Measurements from ENCODE around the gene SPPL3. TPM values are rescaled to one million over a fixed set of nuclear protein-coding genes. Genes with fewer than 3 reads are reported as not detected.

Gene SPPL3
- total and polyA plus RNA-seq, 2 experiments from 2014 or later, result 10.9 to 27.8 TPM

DNA sequence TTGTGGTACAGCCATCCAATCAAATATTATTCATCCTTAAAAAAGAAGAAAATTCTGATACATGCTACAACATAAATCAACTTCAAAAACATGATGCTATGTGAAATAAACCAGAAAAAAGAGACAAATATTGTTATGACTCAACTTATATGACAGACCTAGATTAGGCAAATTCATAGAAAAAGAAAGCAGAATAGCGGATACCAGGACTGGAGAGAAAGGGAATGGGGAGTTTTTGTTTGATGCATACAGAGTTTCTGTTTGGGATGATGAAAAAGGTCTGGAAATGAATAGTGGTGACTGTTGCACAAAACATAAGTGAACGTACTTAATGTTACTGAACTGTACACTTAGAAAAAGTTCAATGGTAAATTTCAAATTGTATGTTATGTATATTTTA, 82.3 kb downstream of the SPPL3 start:
- Histone ChIP-seq H3K4me1 (ENCODE audit: insufficient read depth) (peaks cover 16% of the 10 kb centered on the region), H3K27me3 (ENCODE audit: insufficient read depth) (no peaks in the 10 kb centered on the region), H2AFZ (no peak overlapping the region), H3K4me2 (no peak overlapping the region), H3K36me3 (ENCODE audit: insufficient read depth) (no peaks in the 10 kb centered on the region), H3F3A (replicated peaks; ENCODE audit: low read depth) (no peaks in the 10 kb centered on the region), H3K4me3 (no peak overlapping the region), H3K27ac (ENCODE audit: low read depth) (no peak overlapping the region), H3K79me2 (replicated peaks; ENCODE audit: insufficient read depth) (peaks cover 74% of the 10 kb centered on the region), H3K9me2 (ENCODE audit: insufficient read depth) (no peaks in the 10 kb centered on the region), H4K20me1 (replicated peaks; ENCODE audit: insufficient read depth) (0 out of 2 replicates have a peak, but pooled peaks cover 4% of the 10 kb centered on the region)
- no peaks in the 10 kb centered on the region for H3K9me3 Mint-ChIP-seq
- TF ChIP-seq STAT1 (IDR thresholded peaks at IDR 0.05; ENCODE audit: unreplicated experiment), result no peak
- no peak for TF ChIP-seq ZNF331 (CRISPR knock-in tag; IDR thresholded peaks at IDR 0.05; ENCODE audit: low read depth)
- no peak for TF ChIP-seq EZH2phosphoT487 (IDR thresholded peaks at IDR 0.05; ENCODE audit: unreplicated experiment)
- no peak for TF ChIP-seq JUNB (IDR thresholded peaks at IDR 0.05; ENCODE audit: unreplicated experiment)
- TF ChIP-seq, protein P1, sequence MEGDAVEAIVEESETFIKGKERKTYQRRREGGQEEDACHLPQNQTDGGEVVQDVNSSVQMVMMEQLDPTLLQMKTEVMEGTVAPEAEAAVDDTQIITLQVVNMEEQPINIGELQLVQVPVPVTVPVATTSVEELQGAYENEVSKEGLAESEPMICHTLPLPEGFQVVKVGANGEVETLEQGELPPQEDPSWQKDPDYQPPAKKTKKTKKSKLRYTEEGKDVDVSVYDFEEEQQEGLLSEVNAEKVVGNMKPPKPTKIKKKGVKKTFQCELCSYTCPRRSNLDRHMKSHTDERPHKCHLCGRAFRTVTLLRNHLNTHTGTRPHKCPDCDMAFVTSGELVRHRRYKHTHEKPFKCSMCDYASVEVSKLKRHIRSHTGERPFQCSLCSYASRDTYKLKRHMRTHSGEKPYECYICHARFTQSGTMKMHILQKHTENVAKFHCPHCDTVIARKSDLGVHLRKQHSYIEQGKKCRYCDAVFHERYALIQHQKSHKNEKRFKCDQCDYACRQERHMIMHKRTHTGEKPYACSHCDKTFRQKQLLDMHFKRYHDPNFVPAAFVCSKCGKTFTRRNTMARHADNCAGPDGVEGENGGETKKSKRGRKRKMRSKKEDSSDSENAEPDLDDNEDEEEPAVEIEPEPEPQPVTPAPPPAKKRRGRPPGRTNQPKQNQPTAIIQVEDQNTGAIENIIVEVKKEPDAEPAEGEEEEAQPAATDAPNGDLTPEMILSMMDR (conservative IDR thresholded peaks at IDR 0.05; ENCODE audit: low read depth in 2 of 2), result no peak
- TF ChIP-seq, protein P2, sequence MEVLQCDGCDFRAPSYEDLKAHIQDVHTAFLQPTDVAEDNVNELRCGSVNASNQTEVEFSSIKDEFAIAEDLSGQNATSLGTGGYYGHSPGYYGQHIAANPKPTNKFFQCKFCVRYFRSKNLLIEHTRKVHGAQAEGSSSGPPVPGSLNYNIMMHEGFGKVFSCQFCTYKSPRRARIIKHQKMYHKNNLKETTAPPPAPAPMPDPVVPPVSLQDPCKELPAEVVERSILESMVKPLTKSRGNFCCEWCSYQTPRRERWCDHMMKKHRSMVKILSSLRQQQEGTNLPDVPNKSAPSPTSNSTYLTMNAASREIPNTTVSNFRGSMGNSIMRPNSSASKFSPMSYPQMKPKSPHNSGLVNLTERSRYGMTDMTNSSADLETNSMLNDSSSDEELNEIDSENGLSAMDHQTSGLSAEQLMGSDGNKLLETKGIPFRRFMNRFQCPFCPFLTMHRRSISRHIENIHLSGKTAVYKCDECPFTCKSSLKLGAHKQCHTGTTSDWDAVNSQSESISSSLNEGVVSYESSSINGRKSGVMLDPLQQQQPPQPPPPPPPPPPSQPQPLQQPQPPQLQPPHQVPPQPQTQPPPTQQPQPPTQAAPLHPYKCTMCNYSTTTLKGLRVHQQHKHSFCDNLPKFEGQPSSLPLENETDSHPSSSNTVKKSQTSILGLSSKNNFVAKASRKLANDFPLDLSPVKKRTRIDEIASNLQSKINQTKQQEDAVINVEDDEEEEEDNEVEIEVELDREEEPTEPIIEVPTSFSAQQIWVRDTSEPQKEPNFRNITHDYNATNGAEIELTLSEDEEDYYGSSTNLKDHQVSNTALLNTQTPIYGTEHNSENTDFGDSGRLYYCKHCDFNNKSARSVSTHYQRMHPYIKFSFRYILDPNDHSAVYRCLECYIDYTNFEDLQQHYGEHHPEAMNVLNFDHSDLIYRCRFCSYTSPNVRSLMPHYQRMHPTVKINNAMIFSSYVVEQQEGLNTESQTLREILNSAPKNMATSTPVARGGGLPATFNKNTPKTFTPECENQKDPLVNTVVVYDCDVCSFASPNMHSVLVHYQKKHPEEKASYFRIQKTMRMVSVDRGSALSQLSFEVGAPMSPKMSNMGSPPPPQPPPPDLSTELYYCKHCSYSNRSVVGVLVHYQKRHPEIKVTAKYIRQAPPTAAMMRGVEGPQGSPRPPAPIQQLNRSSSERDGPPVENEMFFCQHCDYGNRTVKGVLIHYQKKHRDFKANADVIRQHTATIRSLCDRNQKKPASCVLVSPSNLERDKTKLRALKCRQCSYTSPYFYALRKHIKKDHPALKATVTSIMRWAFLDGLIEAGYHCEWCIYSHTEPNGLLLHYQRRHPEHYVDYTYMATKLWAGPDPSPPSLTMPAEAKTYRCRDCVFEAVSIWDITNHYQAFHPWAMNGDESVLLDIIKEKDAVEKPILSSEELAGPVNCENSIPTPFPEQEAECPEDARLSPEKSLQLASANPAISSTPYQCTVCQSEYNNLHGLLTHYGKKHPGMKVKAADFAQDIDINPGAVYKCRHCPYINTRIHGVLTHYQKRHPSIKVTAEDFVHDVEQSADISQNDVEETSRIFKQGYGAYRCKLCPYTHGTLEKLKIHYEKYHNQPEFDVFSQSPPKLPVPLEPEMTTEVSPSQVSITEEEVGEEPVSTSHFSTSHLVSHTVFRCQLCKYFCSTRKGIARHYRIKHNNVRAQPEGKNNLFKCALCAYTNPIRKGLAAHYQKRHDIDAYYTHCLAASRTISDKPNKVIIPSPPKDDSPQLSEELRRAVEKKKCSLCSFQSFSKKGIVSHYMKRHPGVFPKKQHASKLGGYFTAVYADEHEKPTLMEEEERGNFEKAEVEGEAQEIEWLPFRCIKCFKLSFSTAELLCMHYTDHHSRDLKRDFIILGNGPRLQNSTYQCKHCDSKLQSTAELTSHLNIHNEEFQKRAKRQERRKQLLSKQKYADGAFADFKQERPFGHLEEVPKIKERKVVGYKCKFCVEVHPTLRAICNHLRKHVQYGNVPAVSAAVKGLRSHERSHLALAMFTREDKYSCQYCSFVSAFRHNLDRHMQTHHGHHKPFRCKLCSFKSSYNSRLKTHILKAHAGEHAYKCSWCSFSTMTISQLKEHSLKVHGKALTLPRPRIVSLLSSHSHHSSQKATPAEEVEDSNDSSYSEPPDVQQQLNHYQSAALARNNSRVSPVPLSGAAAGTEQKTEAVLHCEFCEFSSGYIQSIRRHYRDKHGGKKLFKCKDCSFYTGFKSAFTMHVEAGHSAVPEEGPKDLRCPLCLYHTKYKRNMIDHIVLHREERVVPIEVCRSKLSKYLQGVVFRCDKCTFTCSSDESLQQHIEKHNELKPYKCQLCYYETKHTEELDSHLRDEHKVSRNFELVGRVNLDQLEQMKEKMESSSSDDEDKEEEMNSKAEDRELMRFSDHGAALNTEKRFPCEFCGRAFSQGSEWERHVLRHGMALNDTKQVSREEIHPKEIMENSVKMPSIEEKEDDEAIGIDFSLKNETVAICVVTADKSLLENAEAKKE (CRISPR knock-in tag; IDR thresholded peaks at IDR 0.05), result no peak
- TF ChIP-seq, protein P3, sequence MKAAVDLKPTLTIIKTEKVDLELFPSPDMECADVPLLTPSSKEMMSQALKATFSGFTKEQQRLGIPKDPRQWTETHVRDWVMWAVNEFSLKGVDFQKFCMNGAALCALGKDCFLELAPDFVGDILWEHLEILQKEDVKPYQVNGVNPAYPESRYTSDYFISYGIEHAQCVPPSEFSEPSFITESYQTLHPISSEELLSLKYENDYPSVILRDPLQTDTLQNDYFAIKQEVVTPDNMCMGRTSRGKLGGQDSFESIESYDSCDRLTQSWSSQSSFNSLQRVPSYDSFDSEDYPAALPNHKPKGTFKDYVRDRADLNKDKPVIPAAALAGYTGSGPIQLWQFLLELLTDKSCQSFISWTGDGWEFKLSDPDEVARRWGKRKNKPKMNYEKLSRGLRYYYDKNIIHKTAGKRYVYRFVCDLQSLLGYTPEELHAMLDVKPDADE (IDR thresholded peaks at IDR 0.05), result no peak
- no peak for TF ChIP-seq NANOG (IDR thresholded peaks at IDR 0.05; ENCODE audit: borderline replicate concordance)
- no peak for TF ChIP-seq CREB1 (CRISPR knock-in tag; IDR thresholded peaks at IDR 0.05; ENCODE audit: low read depth)
- TF ChIP-seq ZNF114 (CRISPR knock-in tag; IDR thresholded peaks at IDR 0.05), result no peak
- TF ChIP-seq EZH2 (IDR thresholded peaks at IDR 0.05; ENCODE audit: low read depth, unreplicated experiment), result no peak
- TF ChIP-seq, protein P4, sequence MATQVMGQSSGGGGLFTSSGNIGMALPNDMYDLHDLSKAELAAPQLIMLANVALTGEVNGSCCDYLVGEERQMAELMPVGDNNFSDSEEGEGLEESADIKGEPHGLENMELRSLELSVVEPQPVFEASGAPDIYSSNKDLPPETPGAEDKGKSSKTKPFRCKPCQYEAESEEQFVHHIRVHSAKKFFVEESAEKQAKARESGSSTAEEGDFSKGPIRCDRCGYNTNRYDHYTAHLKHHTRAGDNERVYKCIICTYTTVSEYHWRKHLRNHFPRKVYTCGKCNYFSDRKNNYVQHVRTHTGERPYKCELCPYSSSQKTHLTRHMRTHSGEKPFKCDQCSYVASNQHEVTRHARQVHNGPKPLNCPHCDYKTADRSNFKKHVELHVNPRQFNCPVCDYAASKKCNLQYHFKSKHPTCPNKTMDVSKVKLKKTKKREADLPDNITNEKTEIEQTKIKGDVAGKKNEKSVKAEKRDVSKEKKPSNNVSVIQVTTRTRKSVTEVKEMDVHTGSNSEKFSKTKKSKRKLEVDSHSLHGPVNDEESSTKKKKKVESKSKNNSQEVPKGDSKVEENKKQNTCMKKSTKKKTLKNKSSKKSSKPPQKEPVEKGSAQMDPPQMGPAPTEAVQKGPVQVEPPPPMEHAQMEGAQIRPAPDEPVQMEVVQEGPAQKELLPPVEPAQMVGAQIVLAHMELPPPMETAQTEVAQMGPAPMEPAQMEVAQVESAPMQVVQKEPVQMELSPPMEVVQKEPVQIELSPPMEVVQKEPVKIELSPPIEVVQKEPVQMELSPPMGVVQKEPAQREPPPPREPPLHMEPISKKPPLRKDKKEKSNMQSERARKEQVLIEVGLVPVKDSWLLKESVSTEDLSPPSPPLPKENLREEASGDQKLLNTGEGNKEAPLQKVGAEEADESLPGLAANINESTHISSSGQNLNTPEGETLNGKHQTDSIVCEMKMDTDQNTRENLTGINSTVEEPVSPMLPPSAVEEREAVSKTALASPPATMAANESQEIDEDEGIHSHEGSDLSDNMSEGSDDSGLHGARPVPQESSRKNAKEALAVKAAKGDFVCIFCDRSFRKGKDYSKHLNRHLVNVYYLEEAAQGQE (IDR thresholded peaks at IDR 0.05; ENCODE audit: unreplicated experiment), result no peak
- TF ChIP-seq POLR2AphosphoS5 (IDR thresholded peaks at IDR 0.05; ENCODE audit: low read depth), result no peak
- no peaks in the 10 kb centered on the region for H3K36me3 Mint-ChIP-seq (ENCODE audit: low read depth)
- H3K27ac Mint-ChIP-seq, result no peak overlapping the region
- H3K27me3 Mint-ChIP-seq (ENCODE audit: insufficient read depth, low read depth, poor library complexity), result peaks cover 2% of the 10 kb centered on the region
- no peak overlapping the region for H3K4me3 Mint-ChIP-seq
- ATAC-seq (no peak), DNase-seq (ENCODE audit: low spot score) (no peak)
- peaks cover 22% of the 10 kb centered on the region for H3K4me1 Mint-ChIP-seq

Data from GM23338 (cell line).